Esophagus muscularis mucosa (tissue), 4 donors: ENCODE measurements around the gene CEBPZ. TPM values are rescaled to one million over a fixed set of nuclear protein-coding genes. Genes with fewer than 3 reads are reported as not detected.

ENCODE experiments used
- DNase-seq: peaks from one replicate; pipeline ENCODE4 v3.0.0-alpha.2; 2017; ENCODE audit errors: extremely low spot score
- H3K27ac ChIP-seq, 4 donors: fragments of 200-600 bp; sonication (generic); replicated peaks in 1 of 4; 1 replicate in 3 of 4; 2 replicates in 1 of 4; pipeline ENCODE4 v1.5.1; 2016 to 2019; ENCODE audit warnings: mild to moderate bottlenecking in 1 of 4
- H3K27me3 ChIP-seq, 4 donors: fragments of 200-600 bp; sonication (generic); one replicate each; pipeline versions ENCODE4 v1.5.1 to v1.6.0; 2016 to 2019
- H3K36me3 ChIP-seq, 4 donors: fragments of 200-600 bp; sonication (generic); one replicate each; pipeline ENCODE4 v1.5.1; 2016 to 2019
- H3K4me1 ChIP-seq, 4 donors: fragments of 200-600 bp; sonication (generic); one replicate each; pipeline ENCODE4 v1.5.1; 2016 to 2019
- H3K4me3 ChIP-seq, 4 donors: fragments of 200-600 bp; sonication (generic); 1 replicate in 2 of 4; 2 replicates in 2 of 4; pipeline ENCODE4 v1.5.1; 2016 to 2019; ENCODE audit warnings: mild to moderate bottlenecking in 4 of 4, moderate library complexity in 1 of 4
- H3K9me3 ChIP-seq, 4 donors: fragments of 200-600 bp; sonication (generic); 1 replicate in 3 of 4; 2 replicates in 1 of 4; pipeline ENCODE4 v1.5.1; 2016 to 2019
- EP300 ChIP-seq: sonication (generic); formaldehyde crosslinking; IDR thresholded peaks from one replicate; pipeline ENCODE4 v1.6.1; 2017; ENCODE audit warnings: antibody characterized with exemption
- POLR2A ChIP-seq: fragments of 450-650 bp; IDR thresholded peaks from one replicate; pipeline ENCODE4 v1.6.1; 2017; ENCODE audit warnings: antibody characterized with exemption, moderate library complexity, mild to moderate bottlenecking, low read depth
- POLR2AphosphoS5 ChIP-seq, 2 donors: sonication (generic); formaldehyde crosslinking; IDR thresholded peaks; one replicate each; pipeline ENCODE4 v1.6.1; 2017; ENCODE audit warnings: antibody characterized with exemption in 2 of 2
- whole genome bisulfite sequencing: methylation state at CpG from one replicate; pipeline ENCODE4 v1.1.5; 2018; 5-methylcytosine and 5-hydroxymethylcytosine counted together
- intact Hi-C: fragments of 100-400 bp; cut with DNase I; formaldehyde crosslinking; loops from one replicate; pipeline ENCODE4 v1.15.1; 2023
- total RNA-seq, 4 donors: library from RNA; depleted of rRNA; stranded (reverse); fragments of >200 nt; gene quantifications; one replicate each; pipeline versions ENCODE4 v1.1.0 to v1.2.1, GENCODE V29; 2016
- TF ChIP-seq, protein P1 (sequence below), 3 experiments: fragments of 200-600 bp in 2 of 3; fragments of 450-650 bp in 1 of 3; sonication (generic) in 2 of 3; IDR thresholded peaks; one replicate each; pipeline ENCODE4 v1.5.1; 2017 to 2019; ENCODE audit warnings: antibody characterized with exemption in 3 of 3, mild to moderate bottlenecking in 2 of 3, moderate library complexity in 1 of 3

CEBPZ gene
- total RNA-seq, 4 donors from 2014 or later, result 22.4 to 34.5 (median 30.0) TPM

DNA sequence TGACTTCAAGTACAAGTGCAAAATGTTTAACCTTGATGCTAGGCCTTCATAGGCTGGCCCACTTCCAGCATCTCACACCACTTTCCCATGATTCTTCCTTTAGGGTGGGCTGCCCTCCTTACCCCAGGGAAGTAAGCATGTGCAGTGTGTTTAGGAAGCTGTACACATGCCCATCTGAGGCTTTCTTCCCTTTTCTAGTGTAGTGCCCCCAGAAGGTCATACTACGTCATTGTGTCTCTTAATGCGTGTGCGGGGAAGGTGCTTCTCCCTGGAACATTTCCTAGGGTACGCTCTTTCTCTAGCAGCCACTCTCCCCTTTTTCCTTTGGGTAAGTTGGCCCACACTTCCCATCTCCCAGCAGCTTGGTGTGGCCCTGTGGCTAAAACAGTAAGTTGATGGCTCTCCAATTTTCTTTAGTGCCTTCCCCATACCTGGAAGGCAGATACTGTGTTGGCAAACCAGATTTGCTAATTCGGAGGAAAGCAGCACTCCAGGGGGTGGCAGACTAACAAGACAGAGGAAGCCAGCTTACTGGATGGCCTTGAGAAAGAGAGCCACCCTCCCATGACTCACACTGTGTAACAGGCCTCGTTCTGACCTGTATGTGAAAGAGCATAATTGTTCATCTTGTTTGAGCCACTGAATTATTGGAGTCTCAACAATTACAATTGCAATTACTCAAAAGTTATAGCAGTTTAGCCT is 41.8 kb downstream of the CEBPZ start:
- intact Hi-C loops, result no loop called here
- H3K4me1 ChIP-seq, result no peaks in the 10 kb centered on the region
- H3K4me3 ChIP-seq, result no peak overlapping the region
- no peaks in the 10 kb centered on the region for H3K36me3 ChIP-seq
- peaks cover 0 to 6% (median 0%) of the 10 kb centered on the region in 4 donors for H3K27me3 ChIP-seq
- 76% methylated on average over 6 of the region's 6 CpGs for WGBS
- DNase-seq, result no peak
- peak overlapping the region in 1 of 4 donors; percentile 2 for H3K27ac ChIP-seq
- H3K9me3 ChIP-seq, result no peaks in the 10 kb centered on the region
- TF ChIP-seq POLR2AphosphoS5 (IDR thresholded peaks at IDR 0.05), result no peak
- TF ChIP-seq EP300, result no peak
- TF ChIP-seq, protein P1, sequence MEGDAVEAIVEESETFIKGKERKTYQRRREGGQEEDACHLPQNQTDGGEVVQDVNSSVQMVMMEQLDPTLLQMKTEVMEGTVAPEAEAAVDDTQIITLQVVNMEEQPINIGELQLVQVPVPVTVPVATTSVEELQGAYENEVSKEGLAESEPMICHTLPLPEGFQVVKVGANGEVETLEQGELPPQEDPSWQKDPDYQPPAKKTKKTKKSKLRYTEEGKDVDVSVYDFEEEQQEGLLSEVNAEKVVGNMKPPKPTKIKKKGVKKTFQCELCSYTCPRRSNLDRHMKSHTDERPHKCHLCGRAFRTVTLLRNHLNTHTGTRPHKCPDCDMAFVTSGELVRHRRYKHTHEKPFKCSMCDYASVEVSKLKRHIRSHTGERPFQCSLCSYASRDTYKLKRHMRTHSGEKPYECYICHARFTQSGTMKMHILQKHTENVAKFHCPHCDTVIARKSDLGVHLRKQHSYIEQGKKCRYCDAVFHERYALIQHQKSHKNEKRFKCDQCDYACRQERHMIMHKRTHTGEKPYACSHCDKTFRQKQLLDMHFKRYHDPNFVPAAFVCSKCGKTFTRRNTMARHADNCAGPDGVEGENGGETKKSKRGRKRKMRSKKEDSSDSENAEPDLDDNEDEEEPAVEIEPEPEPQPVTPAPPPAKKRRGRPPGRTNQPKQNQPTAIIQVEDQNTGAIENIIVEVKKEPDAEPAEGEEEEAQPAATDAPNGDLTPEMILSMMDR (IDR thresholded peaks at IDR 0.05), result no peak
- TF ChIP-seq POLR2A, result no peak

GRCh38 chr2:37188570-37188969 is 42.8 kb downstream of the CEBPZ start, which contains the start of gene SULT6B1:
SULT6B1 (minus strand) TSS chr2:37188670; CDS start chr2:37188640, 30 bp downstream.
- no peaks in the 10 kb centered on the region for H3K9me3 ChIP-seq
- H3K27ac ChIP-seq, result peak within 1 kb of the TSS in 1 of 4 donors; percentile 2
- no peaks in the 10 kb centered on the region for H3K4me1 ChIP-seq
- TF ChIP-seq POLR2A, result no peak
- TF ChIP-seq POLR2AphosphoS5 (IDR thresholded peaks at IDR 0.05), result no peak
- H3K36me3 ChIP-seq, result no peaks in the 10 kb centered on the region
- H3K4me3 ChIP-seq, result no peak within 1 kb of the TSS
- DNase-seq, result no peak
- H3K27me3 ChIP-seq, result peaks cover 0 to 6% (median 0%) of the 10 kb centered on the region in 4 donors
- 100% methylated on average over 2 of the region's 2 CpGs for WGBS
- intact Hi-C loops, result no loop called here

GRCh38 chr2:37181726-37182684 is 49.4 kb downstream of the CEBPZ start:
- 71% methylated on average over 17 of the region's 17 CpGs for WGBS
- H3K4me1 ChIP-seq, result no peaks in the 10 kb centered on the region
- H3K36me3 ChIP-seq, result no peaks in the 10 kb centered on the region
- DNase-seq, result no peak
- intact Hi-C loops, result no loop called here
- peaks cover 0 to 6% (median 0%) of the 10 kb centered on the region in 4 donors for H3K27me3 ChIP-seq
- no peak overlapping the region for H3K27ac ChIP-seq
- no peaks in the 10 kb centered on the region for H3K9me3 ChIP-seq
- no peak overlapping the region for H3K4me3 ChIP-seq
- TF ChIP-seq EP300, result no peak
- no peak for TF ChIP-seq POLR2AphosphoS5 (IDR thresholded peaks at IDR 0.05)
- TF ChIP-seq POLR2A, result no peak
- TF ChIP-seq, protein P1 (IDR thresholded peaks at IDR 0.05), result no peak

DNA sequence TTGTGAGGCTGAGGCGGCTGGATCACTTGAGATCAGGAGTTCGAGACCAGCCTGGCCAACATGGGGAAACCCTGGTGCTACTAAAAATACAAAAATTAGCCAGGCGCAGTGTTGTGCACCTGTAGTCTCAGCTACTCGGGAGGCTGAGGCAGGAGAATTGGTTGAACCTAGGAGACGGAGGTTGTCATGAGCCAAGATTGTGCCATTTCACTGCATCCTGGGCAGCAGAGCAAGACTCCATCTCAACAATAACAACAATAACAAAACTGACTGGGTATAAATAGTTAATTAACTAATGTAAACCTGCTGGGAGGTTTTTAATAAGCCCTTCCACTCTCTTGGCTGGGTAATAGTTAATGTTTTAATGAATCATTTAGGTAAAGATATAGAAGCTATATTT is 50.8 kb downstream of the CEBPZ start:
- intact Hi-C loops, result no loop called here
- Histone ChIP-seq H3K9me3 (no peaks in the 10 kb centered on the region), H3K4me3 (no peak overlapping the region), H3K4me1 (no peaks in the 10 kb centered on the region), H3K27me3 (no peaks in the 10 kb centered on the region), H3K36me3 (no peaks in the 10 kb centered on the region), H3K27ac (no peak overlapping the region)
- TF ChIP-seq POLR2AphosphoS5 (IDR thresholded peaks at IDR 0.05) (no peak), POLR2A (no peak), EP300 (no peak)
- TF ChIP-seq, protein P1 (IDR thresholded peaks at IDR 0.05), result no peak
- no peak for DNase-seq
- 92% methylated on average over 5 of the region's 5 CpGs for whole genome bisulfite sequencing

GRCh38 chr2:37180006-37180639 is 51.3 kb downstream of the CEBPZ start:
- TF ChIP-seq POLR2A (no peak), POLR2AphosphoS5 (IDR thresholded peaks at IDR 0.05) (no peak), EP300 (no peak)
- TF ChIP-seq, protein P1 (IDR thresholded peaks at IDR 0.05), result no peak
- WGBS, result 66% methylated on average over 4 of the region's 4 CpGs
- intact Hi-C loops, result no loop called here

More at GRCh38 chr2:37180006-37180639, 51.3 kb downstream of the CEBPZ start:
- Histone ChIP-seq H3K27me3 (no peaks in the 10 kb centered on the region), H3K9me3 (no peaks in the 10 kb centered on the region), H3K27ac (no peak overlapping the region), H3K4me3 (no peak overlapping the region), H3K36me3 (no peaks in the 10 kb centered on the region), H3K4me1 (no peaks in the 10 kb centered on the region)
- DNase-seq, result peak; percentile 53
